PC-3 (cell line): Measurements from ENCODE around the gene SYT7. TPM values are rescaled to one million over a fixed set of nuclear protein-coding genes. Genes with fewer than 3 reads are reported as not detected.

ENCODE experiments used
- ATAC-seq: fragments of 200-7000 bp; cut with Tn5 transposase; 2 replicates; pipeline ENCODE4 v1.9.1; 2020; ENCODE audit warnings: mild to moderate bottlenecking, moderate library complexity
- BruUV-seq: library from RNA; stranded (reverse); fragments of 400-500 nt; replicated peaks from 2 replicates; lab custom pipeline; 2021; lab: Mats Ljungman, UMichigan
- CTCF ChIA-PET: fragments of 300-600 bp; sonication (Branson Sonifier 250); formaldehyde crosslinking; loops from one replicate; lab custom pipeline; 2022; ENCODE audit warnings: antibody characterized with exemption; lab: Charles Lee
- POLR2A ChIA-PET: fragments of 300-600 bp; sonication (Branson Sonifier 250); formaldehyde crosslinking; loops from one replicate; lab custom pipeline; 2022; ENCODE audit warnings: antibody characterized with exemption; ENCODE audit not compliant: unreplicated experiment; lab: Charles Lee
- DNase-seq: peaks from one replicate; pipeline ENCODE4 v3.0.0-alpha.2; 2015
- H2AFZ ChIP-seq: fragments of 300-600 bp; sonication (generic); 2 replicates; pipeline ENCODE4 v1.6.0; 2016; ENCODE audit warnings: antibody characterized with exemption, low read length
- H3F3A ChIP-seq: fragments of 300-600 bp; sonication (generic); one replicate; pipeline ENCODE4 v1.6.0; 2017; ENCODE audit warnings: antibody characterized with exemption, low read length, control low read depth, mild to moderate bottlenecking; ENCODE audit not compliant: unreplicated experiment
- H3K27ac ChIP-seq: fragments of 300-600 bp; sonication (generic); 2 replicates; pipeline ENCODE4 v1.5.1; 2016; ENCODE audit warnings: mild to moderate bottlenecking, low read length
- H3K27me3 ChIP-seq: fragments of 300-600 bp; sonication (generic); 2 replicates; pipeline ENCODE4 v1.6.1; 2016; ENCODE audit warnings: low read length, mixed read lengths
- H3K36me3 ChIP-seq: fragments of 300-600 bp; sonication (generic); 2 replicates; pipeline ENCODE4 v1.6.1; 2016; ENCODE audit warnings: low read depth, mixed run types, low read length, mixed read lengths
- H3K4me1 ChIP-seq: fragments of 300-600 bp; sonication (generic); 2 replicates; pipeline ENCODE4 v1.5.1; 2016; ENCODE audit warnings: low read length; ENCODE audit not compliant: insufficient read depth
- H3K4me2 ChIP-seq: fragments of 300-600 bp; sonication (generic); 2 replicates; pipeline ENCODE4 v1.6.0; 2016; ENCODE audit warnings: low read length
- H3K4me3 ChIP-seq: fragments of 300-600 bp; sonication (generic); 2 replicates; pipeline ENCODE4 v1.5.1; 2016; ENCODE audit warnings: mild to moderate bottlenecking, low read length, mixed read lengths
- H3K79me2 ChIP-seq: fragments of 300-600 bp; sonication (generic); 2 replicates; pipeline ENCODE4 v1.6.1; 2017; ENCODE audit warnings: low read length, mixed read lengths
- H3K9ac ChIP-seq: fragments of 300-600 bp; sonication (generic); 2 replicates; pipeline ENCODE4 v1.6.0; 2016; ENCODE audit warnings: mild to moderate bottlenecking, low read length
- H3K9me2 ChIP-seq: fragments of 300-600 bp; sonication (generic); replicated peaks from 2 replicates; pipeline ENCODE4 v1.6.1; 2016; ENCODE audit warnings: mixed run types, low read length, mixed read lengths
- H3K9me3 ChIP-seq: fragments of 300-600 bp; sonication (generic); 2 replicates; pipeline ENCODE4 v1.6.1; 2016; ENCODE audit warnings: low read length, mixed read lengths
- H4K20me1 ChIP-seq: fragments of 300-600 bp; sonication (generic); 2 replicates; pipeline ENCODE4 v1.6.1; 2016; ENCODE audit warnings: low read length, mixed read lengths
- EZH2 ChIP-seq: fragments of 300-600 bp; sonication (generic); IDR thresholded peaks from one replicate; pipeline ENCODE4 v1.6.1; 2017; ENCODE audit warnings: antibody characterized with exemption, mild to moderate bottlenecking, low read length; ENCODE audit not compliant: unreplicated experiment
- EZH2phosphoT487 ChIP-seq: fragments of 300-600 bp; sonication (generic); IDR thresholded peaks from 2 replicates; pipeline ENCODE4 v1.6.1; 2018; ENCODE audit warnings: mild to moderate bottlenecking, antibody characterized with exemption, low read length, borderline replicate concordance
- intact Hi-C: fragments of 100-400 bp; cut with micrococcal nuclease; formaldehyde crosslinking; loops from 2 replicates; pipeline ENCODE4 v1.9.0; 2023
- total RNA-seq: library from RNA; depleted of rRNA; stranded (reverse); fragments of >200 nt; gene quantifications from 2 replicates; pipeline ENCODE4 v1.2.3, GENCODE V29; 2014
- TF ChIP-seq, protein P1 (sequence below): fragments of 300-600 bp; sonication (generic); conservative IDR thresholded peaks from 2 replicates; pipeline ENCODE4 v1.5.1; 2017; ENCODE audit warnings: antibody characterized with exemption, low read depth, mild to moderate bottlenecking, low read length

The SYT7 gene
- total RNA-seq, 1 experiment from 2014 or later: 23.2 TPM

DNA sequence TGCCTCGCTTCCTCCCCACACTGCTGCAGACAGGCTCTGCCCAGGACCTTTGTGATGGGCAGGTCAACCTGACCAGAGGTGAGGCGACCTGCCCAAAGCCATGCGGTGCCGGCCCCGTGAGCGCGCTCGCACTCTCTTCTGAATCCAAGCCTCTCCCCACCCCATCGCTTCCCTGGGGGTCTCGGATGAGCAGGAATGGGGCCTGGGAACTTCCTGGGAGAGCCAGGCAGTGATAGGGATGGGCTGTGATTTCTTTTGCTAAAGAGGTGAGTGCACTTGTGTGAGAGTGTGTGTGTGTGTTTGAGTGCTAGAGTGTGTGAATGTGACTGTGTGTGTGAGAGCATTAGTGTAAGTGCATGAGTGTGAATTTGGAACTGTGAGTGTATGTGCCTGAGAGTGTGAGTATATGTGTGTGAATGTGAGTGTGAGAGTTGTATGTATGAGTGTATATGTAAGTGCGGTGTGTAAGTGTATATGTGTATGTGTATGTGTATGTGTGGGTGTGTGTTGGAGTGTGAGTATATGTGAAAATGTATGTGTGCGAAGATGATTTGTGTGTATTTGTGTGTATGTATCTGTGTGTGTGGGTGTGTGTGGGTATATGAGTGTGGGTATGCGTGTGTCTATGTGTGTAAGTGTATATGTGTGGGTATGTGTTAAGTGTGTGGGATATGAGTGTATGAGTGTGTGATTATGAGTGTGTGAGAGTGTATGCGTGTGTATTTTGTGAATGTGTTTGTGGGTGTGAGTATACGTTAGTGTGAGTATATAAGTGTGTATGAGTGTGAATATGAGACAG is 84.1 kb downstream of the SYT7 start:
- ChIA-PET POLR2A (no interaction called here), CTCF (no interaction called here)
- DNase-seq (no peak), ATAC-seq (no peak)
- H3K9ac ChIP-seq: no peak overlapping the region
- no peaks in the 10 kb centered on the region for H3F3A ChIP-seq
- intact Hi-C loops: no loop called here
- no peaks in the 10 kb centered on the region for H3K79me2 ChIP-seq
- H3K4me1 ChIP-seq: no peaks in the 10 kb centered on the region
- no peak overlapping the region for H3K4me3 ChIP-seq
- BruUV-seq: no TSS peak
- H3K4me2 ChIP-seq: no peak overlapping the region
- H2AFZ ChIP-seq: no peak overlapping the region
- no peaks in the 10 kb centered on the region for H3K36me3 ChIP-seq
- H3K27ac ChIP-seq: no peak overlapping the region
- H4K20me1 ChIP-seq: no peaks in the 10 kb centered on the region
- no peaks in the 10 kb centered on the region for H3K9me2 ChIP-seq
- H3K9me3 ChIP-seq: no peaks in the 10 kb centered on the region
- no peaks in the 10 kb centered on the region for H3K27me3 ChIP-seq
- TF ChIP-seq, protein P1, sequence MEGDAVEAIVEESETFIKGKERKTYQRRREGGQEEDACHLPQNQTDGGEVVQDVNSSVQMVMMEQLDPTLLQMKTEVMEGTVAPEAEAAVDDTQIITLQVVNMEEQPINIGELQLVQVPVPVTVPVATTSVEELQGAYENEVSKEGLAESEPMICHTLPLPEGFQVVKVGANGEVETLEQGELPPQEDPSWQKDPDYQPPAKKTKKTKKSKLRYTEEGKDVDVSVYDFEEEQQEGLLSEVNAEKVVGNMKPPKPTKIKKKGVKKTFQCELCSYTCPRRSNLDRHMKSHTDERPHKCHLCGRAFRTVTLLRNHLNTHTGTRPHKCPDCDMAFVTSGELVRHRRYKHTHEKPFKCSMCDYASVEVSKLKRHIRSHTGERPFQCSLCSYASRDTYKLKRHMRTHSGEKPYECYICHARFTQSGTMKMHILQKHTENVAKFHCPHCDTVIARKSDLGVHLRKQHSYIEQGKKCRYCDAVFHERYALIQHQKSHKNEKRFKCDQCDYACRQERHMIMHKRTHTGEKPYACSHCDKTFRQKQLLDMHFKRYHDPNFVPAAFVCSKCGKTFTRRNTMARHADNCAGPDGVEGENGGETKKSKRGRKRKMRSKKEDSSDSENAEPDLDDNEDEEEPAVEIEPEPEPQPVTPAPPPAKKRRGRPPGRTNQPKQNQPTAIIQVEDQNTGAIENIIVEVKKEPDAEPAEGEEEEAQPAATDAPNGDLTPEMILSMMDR: no peak
- no peak for TF ChIP-seq EZH2phosphoT487
- TF ChIP-seq EZH2: no peak

- Histone ChIP-seq H3K79me2 (no peaks in the 10 kb centered on the region), H3K9me3 (no peaks in the 10 kb centered on the region), H2AFZ (no peak overlapping the region), H3K36me3 (no peaks in the 10 kb centered on the region), H3K4me3 (no peak overlapping the region), H3K9me2 (no peaks in the 10 kb centered on the region), H3K27ac (no peak overlapping the region), H3K4me1 (no peaks in the 10 kb centered on the region), H3K27me3 (no peaks in the 10 kb centered on the region), H4K20me1 (no peaks in the 10 kb centered on the region), H3F3A (no peaks in the 10 kb centered on the region), H3K4me2 (no peak overlapping the region), H3K9ac (no peak overlapping the region)
- DNase-seq (no peak), ATAC-seq (no peak)
- intact Hi-C loops: no loop called here
- BruUV-seq: no TSS peak
- TF ChIP-seq, protein P1: no peak
- no peak for TF ChIP-seq EZH2phosphoT487
- no peak for TF ChIP-seq EZH2
- ChIA-PET CTCF (no interaction called here), POLR2A (no interaction called here)
Observed at GRCh38 chr11:61495801-61496601, 84.9 kb downstream of the SYT7 start.
